Uterus (tissue), 4 donors: ENCODE results near the gene USB1. TPM values are rescaled to one million over a fixed set of nuclear protein-coding genes. Genes with fewer than 3 reads are reported as not detected.
A peak's percentile ranks its signal among the peaks of the same experiment; 100 is the strongest.

Source experiments
- DNase-seq, 2 donors: peaks; one replicate each; pipeline ENCODE4 v3.0.0-alpha.2; 2019 to 2020
- H3K27ac ChIP-seq, 2 donors: fragments of 200-600 bp; sonication (generic); 1 replicate in 1 of 2; 2 replicates in 1 of 2; pipeline ENCODE4 v1.5.1; 2016 to 2018
- H3K27me3 ChIP-seq, 2 donors: fragments of 200-600 bp; sonication (generic); one replicate each; pipeline ENCODE4 v1.5.1; 2018 to 2019; ENCODE audit warnings: control low read depth in 1 of 2
- H3K36me3 ChIP-seq, 2 donors: fragments of 200-600 bp; sonication (generic); one replicate each; pipeline ENCODE4 v1.5.1; 2019; ENCODE audit warnings: control low read depth in 1 of 2
- H3K4me1 ChIP-seq, 2 donors: fragments of 200-600 bp; sonication (generic); one replicate each; pipeline ENCODE4 v1.5.1; 2018 to 2019; ENCODE audit warnings: control low read depth in 1 of 2
- H3K4me3 ChIP-seq, 2 donors: fragments of 200-600 bp; sonication (generic); 1 replicate in 1 of 2; 2 replicates in 1 of 2; pipeline ENCODE4 v1.5.1; 2018 to 2019; ENCODE audit warnings: mild to moderate bottlenecking in 1 of 2
- H3K9me3 ChIP-seq, 2 donors: fragments of 200-600 bp; sonication (generic); one replicate each; pipeline ENCODE4 v1.5.1; 2019; ENCODE audit warnings: control low read depth in 1 of 2
- POLR2A ChIP-seq, 2 donors: fragments of 450-650 bp; IDR thresholded peaks; one replicate each; pipeline ENCODE4 v1.6.1; 2016; ENCODE audit warnings: antibody characterized with exemption in 2 of 2, mild to moderate bottlenecking in 1 of 2, moderate library complexity in 1 of 2
- intact Hi-C: fragments of 100-400 bp; cut with DNase I; formaldehyde crosslinking; loops from one replicate; pipeline ENCODE4 v1.15.1; 2023; ENCODE audit warnings: low total_unique reads
- total RNA-seq, 4 donors: library from RNA; depleted of rRNA in 3 of 4; stranded (reverse); fragments of >200 nt in 3 of 4; gene quantifications; one replicate each; pipeline versions ENCODE4 v1.1.0 to v1.2.4, GENCODE V29; 2014 to 2023
- TF ChIP-seq, protein P1 (sequence below), 4 experiments: fragments of 200-600 bp in 2 of 4; fragments of 450-650 bp in 2 of 4; sonication (generic) in 2 of 4; IDR thresholded peaks; one replicate each; pipeline ENCODE4 v1.5.1; 2016 to 2019; ENCODE audit warnings: antibody characterized with exemption in 4 of 4, mild to moderate bottlenecking in 2 of 4, moderate library complexity in 1 of 4
- donor health status: DM: yes; HTN: yes; CAD: no.

The USB1 gene
- total RNA-seq, 4 donors from 2014 or later: 2.0 to 34.9 (median 14.9) TPM

DNA sequence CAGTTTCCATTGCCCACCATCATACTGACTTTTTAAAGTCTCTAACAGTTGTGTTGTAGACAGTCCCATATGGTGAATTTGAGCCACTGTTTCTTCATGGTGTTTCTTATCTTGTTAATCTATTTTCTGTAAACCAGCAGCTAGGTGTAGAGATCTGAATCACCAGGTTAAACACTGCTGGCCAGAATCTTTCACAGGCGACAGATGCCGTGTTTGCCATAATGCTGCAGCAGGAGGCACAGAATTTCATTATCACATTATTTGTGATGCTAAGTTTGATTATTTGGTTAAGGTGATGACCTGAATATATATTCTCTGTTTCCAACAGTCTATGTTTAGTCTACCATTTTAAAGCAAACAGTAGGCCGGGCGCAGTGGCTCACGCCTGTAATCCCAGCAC is 18.8 kb upstream of the USB1 start:
- intact Hi-C loops: no loop called here
- H3K4me1 ChIP-seq: peaks cover 0 to 5% of the 10 kb centered on the region in 2 donors
- H3K9me3 ChIP-seq: no peaks in the 10 kb centered on the region
- H3K27ac ChIP-seq: no peak overlapping the region
- no peak overlapping the region for H3K4me3 ChIP-seq
- no peak for DNase-seq
- TF ChIP-seq, protein P1, sequence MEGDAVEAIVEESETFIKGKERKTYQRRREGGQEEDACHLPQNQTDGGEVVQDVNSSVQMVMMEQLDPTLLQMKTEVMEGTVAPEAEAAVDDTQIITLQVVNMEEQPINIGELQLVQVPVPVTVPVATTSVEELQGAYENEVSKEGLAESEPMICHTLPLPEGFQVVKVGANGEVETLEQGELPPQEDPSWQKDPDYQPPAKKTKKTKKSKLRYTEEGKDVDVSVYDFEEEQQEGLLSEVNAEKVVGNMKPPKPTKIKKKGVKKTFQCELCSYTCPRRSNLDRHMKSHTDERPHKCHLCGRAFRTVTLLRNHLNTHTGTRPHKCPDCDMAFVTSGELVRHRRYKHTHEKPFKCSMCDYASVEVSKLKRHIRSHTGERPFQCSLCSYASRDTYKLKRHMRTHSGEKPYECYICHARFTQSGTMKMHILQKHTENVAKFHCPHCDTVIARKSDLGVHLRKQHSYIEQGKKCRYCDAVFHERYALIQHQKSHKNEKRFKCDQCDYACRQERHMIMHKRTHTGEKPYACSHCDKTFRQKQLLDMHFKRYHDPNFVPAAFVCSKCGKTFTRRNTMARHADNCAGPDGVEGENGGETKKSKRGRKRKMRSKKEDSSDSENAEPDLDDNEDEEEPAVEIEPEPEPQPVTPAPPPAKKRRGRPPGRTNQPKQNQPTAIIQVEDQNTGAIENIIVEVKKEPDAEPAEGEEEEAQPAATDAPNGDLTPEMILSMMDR (IDR thresholded peaks at IDR 0.05): no peak
- TF ChIP-seq POLR2A (IDR thresholded peaks at IDR 0.05): no peak
- no peaks in the 10 kb centered on the region for H3K36me3 ChIP-seq
- no peaks in the 10 kb centered on the region for H3K27me3 ChIP-seq

DNA sequence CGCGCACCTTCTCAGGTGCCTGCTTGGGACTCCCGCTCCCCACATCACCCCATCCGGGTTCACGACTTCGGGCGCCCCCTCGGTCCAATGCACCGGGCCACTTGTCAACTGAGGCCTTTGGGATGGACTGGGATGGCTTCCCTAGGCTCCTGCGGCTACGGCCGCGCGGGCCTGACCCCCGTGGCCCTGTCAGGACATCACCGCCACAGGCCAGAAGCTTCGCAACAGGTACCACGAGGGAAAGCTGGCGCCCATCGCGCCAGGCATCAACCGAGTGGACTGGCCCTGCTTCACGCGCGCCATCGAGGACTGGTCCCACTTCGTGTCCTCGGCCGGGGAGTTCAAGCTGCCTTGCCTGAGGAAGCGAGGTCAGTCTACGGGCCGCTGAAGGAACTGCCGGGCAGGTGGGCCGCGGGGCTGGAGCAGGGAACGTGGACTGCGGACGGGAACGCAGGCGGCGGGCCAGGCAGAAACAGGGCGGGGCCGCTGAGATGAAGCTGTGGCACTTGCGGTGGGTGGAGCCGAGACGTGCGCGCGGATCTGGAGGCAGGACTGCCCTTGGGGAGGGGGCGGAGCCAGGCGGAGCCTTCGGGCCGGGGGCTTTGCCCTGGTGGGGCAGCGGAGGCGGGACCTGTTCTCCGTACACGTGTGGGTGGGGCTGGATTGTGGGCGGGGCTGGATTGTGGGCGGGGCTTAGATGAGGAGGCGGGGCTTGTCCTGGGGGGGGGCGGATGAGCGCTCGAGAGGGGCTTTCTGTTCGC is 16.6 kb upstream of the USB1 start:
- Histone ChIP-seq H3K4me1 (peaks cover 0 to 5% of the 10 kb centered on the region in 2 donors), H3K4me3 (peak overlapping the region; percentile 38 to 69), H3K27me3 (no peaks in the 10 kb centered on the region), H3K36me3 (no peaks in the 10 kb centered on the region), H3K27ac (peak overlapping the region in 1 of 2 donors; percentile 91), H3K9me3 (no peaks in the 10 kb centered on the region)
- DNase-seq: peak; percentile 88 to 93
- TF ChIP-seq, protein P1 (IDR thresholded peaks at IDR 0.05): no peak
- no peak for TF ChIP-seq POLR2A (IDR thresholded peaks at IDR 0.05)
- intact Hi-C loops: no loop called here

GRCh38 chr16:57985204-57986181 is 15.7 kb upstream of the USB1 start:
- peak in 1 of 2 donors; percentile 16 for TF ChIP-seq POLR2A (IDR thresholded peaks at IDR 0.05)
- TF ChIP-seq, protein P1 (IDR thresholded peaks at IDR 0.05): no peak
- Histone ChIP-seq H3K4me1 (peaks cover 0 to 5% of the 10 kb centered on the region in 2 donors), H3K27me3 (no peaks in the 10 kb centered on the region), H3K36me3 (no peaks in the 10 kb centered on the region), H3K27ac (peak overlapping the region in 1 of 2 donors; percentile 91), H3K4me3 (peak overlapping the region; percentile 38 to 69), H3K9me3 (no peaks in the 10 kb centered on the region)
- intact Hi-C loops: no loop called here
- peak in 1 of 2 donors; percentile 42 for DNase-seq

- Histone ChIP-seq H3K4me1 (peaks cover 0 to 5% of the 10 kb centered on the region in 2 donors), H3K27me3 (no peaks in the 10 kb centered on the region), H3K9me3 (no peaks in the 10 kb centered on the region), H3K4me3 (no peak overlapping the region), H3K36me3 (no peaks in the 10 kb centered on the region), H3K27ac (peak overlapping the region in 1 of 2 donors; percentile 91)
- intact Hi-C loops: no loop called here
- DNase-seq: no peak
- TF ChIP-seq, protein P1 (IDR thresholded peaks at IDR 0.05): no peak
- no peak for TF ChIP-seq POLR2A (IDR thresholded peaks at IDR 0.05)
Measured at GRCh38 chr16:57986196-57986595, 15.0 kb upstream of the USB1 start.
